Spleen (tissue), 7 donors: ENCODE data around the gene ETV4.

Experiments
- POLR2AphosphoS5 ChIP-seq, 3 donors: sonication (generic); formaldehyde crosslinking; IDR thresholded peaks; one replicate each; pipeline ENCODE4 v1.5.1; 2017; ENCODE audit warnings: antibody characterized with exemption in 3 of 3
- TF ChIP-seq, protein P1 (sequence below), 11 experiments: fragments of 200-600 bp in 7 of 11; fragments of 450-650 bp in 4 of 11; sonication (generic) in 4 of 11; IDR thresholded peaks in 8 of 11; conservative IDR thresholded peaks in 3 of 11; 1 replicate in 7 of 11; 2 replicates in 4 of 11; pipeline versions ENCODE4 v1.4.0 to v1.8.0; 2016 to 2021; ENCODE audit warnings: antibody characterized with exemption in 11 of 11, inconsistent platforms in 4 of 11, mild to moderate bottlenecking in 1 of 11
- donor health status: DM: no; HTN: no; CAD: no; lungs with moderate emphysema.
- donor health status: DM: no; HTN: no; CAD: no.
- donor health status: DM: no; HTN: no; CAD: no.

DNA sequence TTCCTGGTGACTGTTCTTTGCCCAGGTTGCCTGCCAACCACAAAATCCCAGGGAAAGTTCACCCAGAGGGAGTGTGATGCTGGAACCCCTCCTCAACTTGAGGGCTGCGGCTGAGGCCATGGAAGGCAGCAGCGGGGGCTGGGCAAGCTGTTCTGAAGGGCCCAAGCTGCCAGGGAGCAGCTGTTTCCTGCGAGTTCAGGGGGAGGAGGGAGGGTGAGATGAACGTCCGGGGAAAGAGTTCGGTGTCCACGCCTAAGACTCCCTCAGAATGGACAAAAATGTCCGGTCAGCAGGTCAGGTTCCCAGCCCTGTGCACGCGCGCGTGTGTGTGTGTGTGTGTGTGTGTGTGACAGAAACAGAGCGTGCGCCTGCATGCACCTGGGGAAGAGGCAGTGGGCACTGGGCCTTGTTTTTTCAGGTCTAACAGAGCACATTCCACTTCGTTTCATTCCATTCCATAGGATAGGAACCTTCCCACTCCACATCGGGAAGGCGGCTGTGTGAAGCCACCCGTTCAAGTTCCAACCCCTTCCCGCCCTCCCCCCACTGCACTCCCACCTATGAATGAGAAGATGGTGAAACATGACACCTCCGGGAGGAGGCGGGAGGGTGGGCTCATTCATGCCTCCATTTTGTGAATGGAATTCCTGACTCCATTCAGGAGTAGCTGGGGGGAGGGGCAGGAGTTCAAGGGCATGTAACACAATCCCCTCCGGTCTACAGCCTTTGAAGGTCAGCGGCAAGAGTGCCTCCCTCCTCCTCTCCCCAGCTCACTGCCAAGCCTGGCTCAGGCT lies 15.7 kb downstream of the ETV4 start:
- TF ChIP-seq, protein P1, sequence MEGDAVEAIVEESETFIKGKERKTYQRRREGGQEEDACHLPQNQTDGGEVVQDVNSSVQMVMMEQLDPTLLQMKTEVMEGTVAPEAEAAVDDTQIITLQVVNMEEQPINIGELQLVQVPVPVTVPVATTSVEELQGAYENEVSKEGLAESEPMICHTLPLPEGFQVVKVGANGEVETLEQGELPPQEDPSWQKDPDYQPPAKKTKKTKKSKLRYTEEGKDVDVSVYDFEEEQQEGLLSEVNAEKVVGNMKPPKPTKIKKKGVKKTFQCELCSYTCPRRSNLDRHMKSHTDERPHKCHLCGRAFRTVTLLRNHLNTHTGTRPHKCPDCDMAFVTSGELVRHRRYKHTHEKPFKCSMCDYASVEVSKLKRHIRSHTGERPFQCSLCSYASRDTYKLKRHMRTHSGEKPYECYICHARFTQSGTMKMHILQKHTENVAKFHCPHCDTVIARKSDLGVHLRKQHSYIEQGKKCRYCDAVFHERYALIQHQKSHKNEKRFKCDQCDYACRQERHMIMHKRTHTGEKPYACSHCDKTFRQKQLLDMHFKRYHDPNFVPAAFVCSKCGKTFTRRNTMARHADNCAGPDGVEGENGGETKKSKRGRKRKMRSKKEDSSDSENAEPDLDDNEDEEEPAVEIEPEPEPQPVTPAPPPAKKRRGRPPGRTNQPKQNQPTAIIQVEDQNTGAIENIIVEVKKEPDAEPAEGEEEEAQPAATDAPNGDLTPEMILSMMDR (IDR thresholded peaks at IDR 0.05 in 8 of 11, conservative IDR thresholded peaks at IDR 0.05 in 3 of 11) = no peak
- peak; percentile 55 to 66 (median 65) for TF ChIP-seq POLR2AphosphoS5 (IDR thresholded peaks at IDR 0.05)
